Endothelial cell of umbilical vein (primary cell): ENCODE results near the gene VAV2. TPM values are rescaled to one million over a fixed set of nuclear protein-coding genes. Genes with fewer than 3 reads are reported as not detected.
A peak's percentile ranks its signal among the peaks of the same experiment; 100 is the strongest.

ENCODE experiments used
- BruUV-seq: library from RNA; stranded (reverse); fragments of 400-500 nt; replicated peaks from 2 replicates; lab custom pipeline; 2021; lab: Mats Ljungman, UMichigan
- CTCF ChIA-PET: fragments of 300-600, 350-600 bp; sonication (Branson Sonifier 250); formaldehyde crosslinking; loops from one replicate; lab custom pipeline; 2021; ENCODE audit warnings: antibody characterized with exemption, inconsistent platforms; lab: Charles Lee
- POLR2A ChIA-PET: fragments of 300-600, 350-600 bp; sonication (Branson Sonifier 250); formaldehyde crosslinking; loops from one replicate; lab custom pipeline; 2021; ENCODE audit warnings: antibody characterized with exemption, inconsistent platforms; lab: Charles Lee
- DNase-seq: peaks from one replicate; pipeline ENCODE4 v3.0.0-alpha.2; 2011; ENCODE audit warnings: low read depth, low spot score
- FAIRE-seq: peaks from 2 replicates; lab custom pipeline; 2011; peaks lifted over from hg19 to GRCh38; lab: Jason Lieb, UNC
- H2AFZ ChIP-seq: 2 replicates; pipeline ENCODE4 v1.6.0; 2012; ENCODE audit warnings: low read depth, low read length, control low read depth, inconsistent platforms
- H3K27ac ChIP-seq: 2 replicates; pipeline ENCODE4 v1.5.1; 2011; ENCODE audit warnings: low read depth, mild to moderate bottlenecking, control low read depth, low read length, moderate library complexity; ENCODE audit not compliant: insufficient read depth
- H3K27me3 ChIP-seq, 2 experiments: 2 replicates each; pipeline versions ENCODE4 v1.6.0 to v1.6.1; 2011; ENCODE audit warnings: low read length in 2 of 2, mixed read lengths in 1 of 2; ENCODE audit not compliant: control insufficient read depth in 2 of 2, insufficient read depth in 2 of 2
- H3K36me3 ChIP-seq, 2 experiments: 2 replicates in 1 of 2; 3 replicates in 1 of 2; pipeline ENCODE4 v1.5.1; 2011; ENCODE audit warnings: low read length in 2 of 2, mild to moderate bottlenecking in 1 of 2, moderate library complexity in 1 of 2; ENCODE audit not compliant: control insufficient read depth in 2 of 2, insufficient read depth in 2 of 2; ENCODE audit errors: extremely low read depth in 1 of 2
- H3K4me1 ChIP-seq: 3 replicates; pipeline ENCODE4 v1.5.1; 2011; ENCODE audit warnings: mild to moderate bottlenecking, low read length; ENCODE audit not compliant: control insufficient read depth, insufficient read depth; ENCODE audit errors: extremely low read depth
- H3K4me2 ChIP-seq: 2 replicates; pipeline ENCODE4 v1.6.1; 2011; ENCODE audit warnings: low read length, control low read depth, mixed read lengths; ENCODE audit not compliant: insufficient read depth
- H3K4me3 ChIP-seq, 3 experiments: fragments of 200-600 bp in 1 of 3; sonication (generic), shearing (Covaris generic) in 1 of 3; replicated peaks in 1 of 3; 2 replicates each; pipeline ENCODE4 v1.5.1; 2011 to 2016; ENCODE audit warnings: control low read depth in 3 of 3, low read length in 3 of 3, mild to moderate bottlenecking in 2 of 3, inconsistent platforms in 1 of 3, low read depth in 1 of 3, moderate library complexity in 1 of 3; ENCODE audit not compliant: insufficient read depth in 1 of 3
- H3K79me2 ChIP-seq: 2 replicates; pipeline ENCODE4 v1.6.0; 2012; ENCODE audit warnings: low read length, inconsistent platforms; ENCODE audit not compliant: control insufficient read depth, insufficient read depth
- H3K9ac ChIP-seq: replicated peaks from 2 replicates; pipeline ENCODE3; 2011; ENCODE audit warnings: low read length, control low read depth; ENCODE audit not compliant: insufficient read depth; ENCODE audit errors: extremely low read depth
- H3K9me1 ChIP-seq: replicated peaks from 3 replicates; pipeline ENCODE4 v1.6.0; 2011; ENCODE audit warnings: mild to moderate bottlenecking, low read length; ENCODE audit not compliant: control insufficient read depth, insufficient read depth; ENCODE audit errors: extremely low read depth
- H3K9me3 ChIP-seq: replicated peaks from 2 replicates; pipeline ENCODE4 v1.5.1; 2012; ENCODE audit warnings: low read length, inconsistent platforms; ENCODE audit not compliant: control insufficient read depth, insufficient read depth
- H4K20me1 ChIP-seq: replicated peaks from 2 replicates; pipeline ENCODE3; 2011; ENCODE audit warnings: mild to moderate bottlenecking, low read length; ENCODE audit not compliant: control insufficient read depth, insufficient read depth; ENCODE audit errors: extremely low read depth
- JUN ChIP-seq: IDR thresholded peaks from 2 replicates; pipeline ENCODE4 v1.6.1; 2011; ENCODE audit warnings: borderline replicate concordance, low read depth; ENCODE audit not compliant: insufficient read length, insufficient read depth
- POLR2AphosphoS5 ChIP-seq: IDR thresholded peaks from 2 replicates; pipeline ENCODE4 v1.6.1; 2012; ENCODE audit warnings: low read depth, mild to moderate bottlenecking, control low read depth, low read length, moderate library complexity; ENCODE audit not compliant: insufficient read depth
- dilution Hi-C: fragments of 300-500 bp; cut with MboI; formaldehyde crosslinking; loops from one replicate; pipeline ENCODE4 v1.15.0; 2019; ENCODE audit warnings: low sequenced_read_pairs; ENCODE audit not compliant: extremely low pct_ligation_motif_present
- intact Hi-C: fragments of 100-400 bp; cut with micrococcal nuclease; formaldehyde crosslinking; loops from one replicate; pipeline ENCODE4 v1.10.0; 2022
- polyA plus RNA-seq, 4 experiments: library from polyadenylated mRNA; depleted of rRNA in 3 of 4; stranded (reverse) in 3 of 4; unstranded in 1 of 4; fragments of >200 nt; gene quantifications; 2 replicates each; pipeline versions ENCODE4 v1.2.1 to v1.2.3, GENCODE V29; 2011 to 2012; ENCODE audit warnings: missing spikeins in 1 of 4
- total RNA-seq: library from RNA; stranded (reverse); gene quantifications from 2 replicates; pipeline ENCODE4 v1.2.3, GENCODE V29; 2021
- TF ChIP-seq, protein P1 (sequence below), 2 donors: IDR thresholded peaks; 1 replicate in 1 of 2; 2 replicates in 1 of 2; pipeline ENCODE4 v1.5.1; 2011; ENCODE audit warnings: low read length in 2 of 2, mild to moderate bottlenecking in 2 of 2, moderate library complexity in 2 of 2, control low read depth in 1 of 2, inconsistent platforms in 1 of 2, low read depth in 1 of 2; ENCODE audit not compliant: insufficient read depth in 1 of 2; ENCODE audit errors: extremely low read depth in 1 of 2
- TF ChIP-seq, protein P2 (sequence below): IDR thresholded peaks from 2 replicates; pipeline ENCODE4 v1.6.1; 2011; ENCODE audit not compliant: insufficient read depth, insufficient read length

VAV2 gene
- total and polyA plus RNA-seq, 2 donors (not counting 3 experiments of a cell fraction or from before 2014, with no cell fraction given), result 10.6 to 30.6 TPM

DNA sequence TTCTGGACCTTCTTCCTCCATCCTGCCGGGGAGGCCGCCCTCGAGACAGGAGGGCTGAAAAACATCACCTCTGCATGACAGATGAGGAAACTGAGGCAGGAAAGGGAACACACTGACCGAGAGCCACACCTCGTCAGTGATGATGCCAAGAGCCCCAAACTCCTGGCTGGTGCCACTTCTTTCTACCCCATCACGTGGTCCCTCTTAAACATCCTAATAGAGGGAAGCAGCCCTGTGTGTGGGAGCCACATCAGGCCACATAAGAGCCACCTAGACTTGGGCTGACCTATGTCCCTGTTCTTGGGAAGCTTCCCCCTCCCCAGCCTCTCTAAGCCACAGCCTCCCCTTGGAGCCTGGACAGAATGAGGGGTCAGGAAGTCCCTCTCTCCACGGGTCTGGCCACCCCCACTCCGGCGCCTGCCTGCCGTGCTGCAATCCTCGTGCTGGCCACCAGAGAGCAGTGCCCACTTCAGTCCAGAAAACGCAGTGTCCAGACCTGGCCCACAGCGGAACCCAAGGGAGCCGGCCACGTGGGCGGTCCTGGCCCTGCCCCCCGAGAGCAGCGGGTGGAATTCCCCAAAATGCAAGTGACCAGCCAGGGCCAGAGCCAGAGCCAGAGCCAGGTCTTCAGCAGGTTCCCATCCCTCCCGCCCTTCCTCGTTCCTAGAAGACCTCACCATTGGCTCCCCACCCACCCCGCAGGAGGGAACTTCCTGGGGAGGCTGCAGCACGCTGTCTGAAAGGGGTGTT lies 199.2 kb downstream of the VAV2 start:
- Histone ChIP-seq H3K27me3 (no peaks in the 10 kb centered on the region), H3K4me1 (peaks cover 25% of the 10 kb centered on the region), H3K4me3 (no peak overlapping the region), H3K9me1 (no peaks in the 10 kb centered on the region), H3K4me2 (no peak overlapping the region), H3K27ac (no peak overlapping the region), H3K9ac (no peak overlapping the region), H3K36me3 (peaks cover 0 to 10% of the 10 kb centered on the region in 2 experiments), H4K20me1 (no peaks in the 10 kb centered on the region), H2AFZ (peak overlapping the region; percentile 47), H3K9me3 (no peaks in the 10 kb centered on the region), H3K79me2 (no peaks in the 10 kb centered on the region)
- TF ChIP-seq JUN (no peak), POLR2AphosphoS5 (peak; percentile 46)
- TF ChIP-seq, protein P1, sequence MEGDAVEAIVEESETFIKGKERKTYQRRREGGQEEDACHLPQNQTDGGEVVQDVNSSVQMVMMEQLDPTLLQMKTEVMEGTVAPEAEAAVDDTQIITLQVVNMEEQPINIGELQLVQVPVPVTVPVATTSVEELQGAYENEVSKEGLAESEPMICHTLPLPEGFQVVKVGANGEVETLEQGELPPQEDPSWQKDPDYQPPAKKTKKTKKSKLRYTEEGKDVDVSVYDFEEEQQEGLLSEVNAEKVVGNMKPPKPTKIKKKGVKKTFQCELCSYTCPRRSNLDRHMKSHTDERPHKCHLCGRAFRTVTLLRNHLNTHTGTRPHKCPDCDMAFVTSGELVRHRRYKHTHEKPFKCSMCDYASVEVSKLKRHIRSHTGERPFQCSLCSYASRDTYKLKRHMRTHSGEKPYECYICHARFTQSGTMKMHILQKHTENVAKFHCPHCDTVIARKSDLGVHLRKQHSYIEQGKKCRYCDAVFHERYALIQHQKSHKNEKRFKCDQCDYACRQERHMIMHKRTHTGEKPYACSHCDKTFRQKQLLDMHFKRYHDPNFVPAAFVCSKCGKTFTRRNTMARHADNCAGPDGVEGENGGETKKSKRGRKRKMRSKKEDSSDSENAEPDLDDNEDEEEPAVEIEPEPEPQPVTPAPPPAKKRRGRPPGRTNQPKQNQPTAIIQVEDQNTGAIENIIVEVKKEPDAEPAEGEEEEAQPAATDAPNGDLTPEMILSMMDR (IDR thresholded peaks at IDR 0.05; ENCODE audit: extremely low read depth in 1 of 2, insufficient read depth in 1 of 2, low read depth in 1 of 2, low read length in 2 of 2), result peak; percentile 96 to 97
- TF ChIP-seq, protein P2, sequence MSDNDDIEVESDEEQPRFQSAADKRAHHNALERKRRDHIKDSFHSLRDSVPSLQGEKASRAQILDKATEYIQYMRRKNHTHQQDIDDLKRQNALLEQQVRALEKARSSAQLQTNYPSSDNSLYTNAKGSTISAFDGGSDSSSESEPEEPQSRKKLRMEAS, result peak; percentile 75
- POLR2A ChIA-PET, result no interaction called here
- peak; percentile 63 for DNase-seq
- FAIRE-seq, result peak; percentile 77
- BruUV-seq, result no TSS peak
- dilution Hi-C loops (no loop called here), intact Hi-C loops (loop anchor here (1.0 kb wide), 1 partner anchor 201 kb away; no protein-coding TSS in a partner anchor)
- CTCF ChIA-PET, result interaction anchor here (0.9 to 5.1 kb wide), 6 partner anchors 11 to 202 kb away, joined by 3 to 92 read pairs (median 7); no protein-coding TSS in a partner anchor
